ENCODE results near the gene DOCK6.
A peak's percentile ranks its signal among the peaks of the same experiment; 100 is the strongest.
"Not testable (repeated sequence)": the region's sequence is repeated elsewhere in the genome, so short reads cannot be mapped to it uniquely, and the experiment has no call there.

The DOCK6 gene

DNA sequence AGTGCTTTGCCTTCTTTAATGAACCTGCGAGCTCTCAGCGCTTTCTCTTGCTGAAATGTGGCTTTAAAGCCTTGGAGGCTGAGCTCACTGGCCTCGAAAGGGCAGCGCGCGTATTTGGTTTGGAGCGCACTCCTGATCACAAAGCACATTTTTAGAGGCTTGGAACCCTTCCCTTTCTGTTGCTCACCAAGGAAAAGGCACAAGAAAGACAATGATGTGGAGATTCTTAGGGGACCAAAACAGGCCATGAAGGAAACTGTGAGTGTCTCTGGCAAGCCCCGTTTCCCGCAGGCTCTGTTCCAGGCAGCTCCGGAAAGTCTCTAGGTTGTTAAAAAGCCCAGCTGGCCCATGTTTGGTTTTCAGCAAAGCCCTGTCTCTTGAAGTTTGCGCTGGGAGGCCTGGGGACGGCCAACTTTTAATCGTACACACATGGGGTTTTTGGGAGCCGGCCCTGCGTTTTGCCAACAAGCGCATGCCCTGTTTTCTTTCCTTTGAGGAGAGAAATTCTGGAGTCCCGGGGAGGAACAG, 97.4 kb downstream of the DOCK6 start:
- Histone ChIP-seq H3K36me3 (replicated peaks) (peaks cover 24% of the 10 kb centered on the region), H3K4me3 (ENCODE audit: low read depth, low read length) (no peak overlapping the region), H3K27ac (no peak overlapping the region), H3K27me3 (replicated peaks) (no peaks in the 10 kb centered on the region)
- no peak for DNase-seq
- TF ChIP-seq, protein P1, sequence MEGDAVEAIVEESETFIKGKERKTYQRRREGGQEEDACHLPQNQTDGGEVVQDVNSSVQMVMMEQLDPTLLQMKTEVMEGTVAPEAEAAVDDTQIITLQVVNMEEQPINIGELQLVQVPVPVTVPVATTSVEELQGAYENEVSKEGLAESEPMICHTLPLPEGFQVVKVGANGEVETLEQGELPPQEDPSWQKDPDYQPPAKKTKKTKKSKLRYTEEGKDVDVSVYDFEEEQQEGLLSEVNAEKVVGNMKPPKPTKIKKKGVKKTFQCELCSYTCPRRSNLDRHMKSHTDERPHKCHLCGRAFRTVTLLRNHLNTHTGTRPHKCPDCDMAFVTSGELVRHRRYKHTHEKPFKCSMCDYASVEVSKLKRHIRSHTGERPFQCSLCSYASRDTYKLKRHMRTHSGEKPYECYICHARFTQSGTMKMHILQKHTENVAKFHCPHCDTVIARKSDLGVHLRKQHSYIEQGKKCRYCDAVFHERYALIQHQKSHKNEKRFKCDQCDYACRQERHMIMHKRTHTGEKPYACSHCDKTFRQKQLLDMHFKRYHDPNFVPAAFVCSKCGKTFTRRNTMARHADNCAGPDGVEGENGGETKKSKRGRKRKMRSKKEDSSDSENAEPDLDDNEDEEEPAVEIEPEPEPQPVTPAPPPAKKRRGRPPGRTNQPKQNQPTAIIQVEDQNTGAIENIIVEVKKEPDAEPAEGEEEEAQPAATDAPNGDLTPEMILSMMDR (IDR thresholded peaks at IDR 0.05; ENCODE audit: low read depth, low read length, missing control alignments) = no peak
- in situ Hi-C loops (cut with HindIII; ENCODE audit: low pct_ligation_motif_present, low sequenced_read_pairs) = no loop called here

- TF ChIP-seq, protein P1 (IDR thresholded peaks at IDR 0.05; ENCODE audit: low read depth, low read length, missing control alignments) = no peak
- peaks cover 19% of the 10 kb centered on the region for H3K36me3 ChIP-seq (replicated peaks)
- in situ Hi-C loops (cut with HindIII; ENCODE audit: low pct_ligation_motif_present, low sequenced_read_pairs) = no loop called here
- no peak overlapping the region for H3K27ac ChIP-seq
- no peaks in the 10 kb centered on the region for H3K27me3 ChIP-seq (replicated peaks)
- H3K4me3 ChIP-seq (ENCODE audit: low read depth, low read length) = no peak overlapping the region
- no peak for DNase-seq
Measured at GRCh38 chr19:11164296-11164695, 98.0 kb downstream of the DOCK6 start.

DNA sequence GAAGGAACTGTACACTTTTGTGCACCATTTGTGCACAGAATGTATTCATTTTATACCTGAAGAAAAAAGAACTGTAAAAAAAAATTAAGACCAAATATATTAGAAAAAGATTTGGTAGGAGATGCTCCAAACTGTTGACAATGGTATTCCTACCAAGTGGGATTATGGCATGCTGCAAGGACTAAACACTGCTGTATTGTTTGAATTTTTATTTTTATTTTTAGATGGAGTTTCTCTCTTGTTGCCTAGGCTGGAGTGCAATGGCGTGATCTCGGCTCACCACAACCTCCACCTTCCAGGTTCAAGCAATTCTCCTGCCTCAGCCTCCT, 101.9 kb downstream of the DOCK6 start:
- H3K36me3 ChIP-seq (replicated peaks); H3K27ac ChIP-seq; in situ Hi-C loops (cut with HindIII; ENCODE audit: low pct_ligation_motif_present, low sequenced_read_pairs); H3K27me3 ChIP-seq (replicated peaks); DNase-seq; H3K4me3 ChIP-seq (ENCODE audit: low read depth, low read length): not testable (repeated sequence)

DNA sequence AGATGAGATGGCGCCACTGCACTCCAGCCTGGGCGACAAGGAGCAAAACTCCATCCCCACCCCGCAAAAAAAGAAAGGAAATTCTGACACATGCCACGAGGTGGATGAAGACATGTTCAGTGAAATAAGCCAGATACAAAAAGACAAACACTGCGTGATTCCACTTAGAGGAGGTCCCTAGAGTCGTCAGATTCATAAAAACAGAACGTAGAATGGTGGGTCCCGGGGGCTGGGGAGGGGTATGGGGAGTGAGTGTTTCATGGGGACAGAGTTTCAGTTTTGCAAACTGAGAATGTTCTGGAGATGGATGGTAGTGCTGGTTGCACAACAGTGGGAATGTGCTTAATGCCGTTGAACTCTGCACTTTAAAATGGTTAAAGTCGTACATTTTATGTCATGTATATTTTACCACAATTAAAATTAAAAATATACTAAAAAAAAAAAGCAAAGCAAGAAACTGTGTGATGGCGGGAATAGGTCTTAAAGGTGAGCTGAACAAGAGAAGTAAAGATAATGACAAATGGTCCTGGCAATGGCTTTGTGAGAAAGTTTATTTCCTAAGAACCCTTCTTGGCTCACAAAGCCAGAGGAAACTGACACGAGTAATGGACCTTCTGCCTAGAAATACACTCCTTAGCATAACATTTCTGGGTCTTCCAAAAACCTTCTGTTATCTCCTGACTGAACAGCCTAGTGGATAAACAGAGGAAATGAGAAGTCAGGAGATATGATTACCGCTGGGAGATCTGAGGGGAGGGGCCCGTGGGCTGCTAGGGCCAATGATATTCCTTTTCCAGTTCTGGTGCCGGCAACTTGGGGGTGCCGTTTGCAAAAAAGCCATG, 102.5 kb downstream of the DOCK6 start:
- no peak overlapping the region for H3K27ac ChIP-seq
- TF ChIP-seq, protein P1 (IDR thresholded peaks at IDR 0.05; ENCODE audit: low read depth, low read length, missing control alignments) = no peak
- in situ Hi-C loops (cut with HindIII; ENCODE audit: low pct_ligation_motif_present, low sequenced_read_pairs) = no loop called here
- H3K36me3 ChIP-seq (replicated peaks) = no peaks in the 10 kb centered on the region
- H3K4me3 ChIP-seq (ENCODE audit: low read depth, low read length) = no peak overlapping the region
- no peaks in the 10 kb centered on the region for H3K27me3 ChIP-seq (replicated peaks)
- no peak for DNase-seq

- TF ChIP-seq, protein P1 (IDR thresholded peaks at IDR 0.05; ENCODE audit: low read depth, low read length, missing control alignments) = no peak
- Histone ChIP-seq H3K36me3 (replicated peaks) (no peaks in the 10 kb centered on the region), H3K4me3 (ENCODE audit: low read depth, low read length) (peak within 1 kb of the TSS; percentile 95), H3K27me3 (replicated peaks) (no peaks in the 10 kb centered on the region), H3K27ac (peak within 1 kb of the TSS; percentile 30)
- in situ Hi-C loops (cut with HindIII; ENCODE audit: low pct_ligation_motif_present, low sequenced_read_pairs) = no loop called here
- peak; percentile 98 for DNase-seq
Measured at GRCh38 chr19:11155373-11156120, 106.8 kb downstream of the DOCK6 start, which contains the start of gene SPC24. Gene SPC24 (minus strand): TSS chr19:11155782. CDS start chr19:11155776, 6 bp downstream.

DNA sequence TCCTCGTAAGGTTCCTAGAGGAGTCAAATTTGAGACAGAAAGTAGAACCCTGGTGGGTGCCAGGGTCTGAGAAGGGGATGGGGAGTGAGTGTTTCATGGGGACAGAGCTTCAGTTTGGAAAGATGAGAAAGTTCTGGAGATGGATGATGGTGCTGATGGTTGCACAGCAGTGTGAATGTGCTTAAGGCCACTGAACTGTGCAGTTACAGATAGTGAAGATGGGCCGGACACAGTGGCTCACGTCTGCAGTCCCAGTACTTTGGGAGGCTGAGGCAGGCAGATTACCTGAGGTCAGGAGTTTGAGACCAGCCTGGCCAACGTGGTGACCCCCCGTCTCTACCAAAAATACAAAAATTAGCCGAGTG, 107.7 kb downstream of the DOCK6 start:
- no peaks in the 10 kb centered on the region for H3K36me3 ChIP-seq (replicated peaks)
- H3K4me3 ChIP-seq (ENCODE audit: low read depth, low read length) = peak overlapping the region; percentile 95
- TF ChIP-seq, protein P1 (IDR thresholded peaks at IDR 0.05; ENCODE audit: low read depth, low read length, missing control alignments) = no peak
- no peak for DNase-seq
- no peak overlapping the region for H3K27ac ChIP-seq
- in situ Hi-C loops (cut with HindIII; ENCODE audit: low pct_ligation_motif_present, low sequenced_read_pairs) = no loop called here
- no peaks in the 10 kb centered on the region for H3K27me3 ChIP-seq (replicated peaks)

Data from brain microvascular endothelial cell (primary cell).